Activated naive CD8-positive, alpha-beta T cell treated with anti-CD3 and anti-CD28 coated beads, Interleukin-2, amount 50 U/mL, for 16 hours (primary cell): ENCODE results near the gene GPR179.
"Not testable (repeated sequence)": the region's sequence is repeated elsewhere in the genome, so short reads cannot be mapped to it uniquely, and the experiment has no call there.

Source experiments
- DNase-seq: peaks from one replicate; pipeline ENCODE4 v3.0.0-alpha.2; 2020; ENCODE audit warnings: low read depth, low spot score

Gene GPR179

DNA sequence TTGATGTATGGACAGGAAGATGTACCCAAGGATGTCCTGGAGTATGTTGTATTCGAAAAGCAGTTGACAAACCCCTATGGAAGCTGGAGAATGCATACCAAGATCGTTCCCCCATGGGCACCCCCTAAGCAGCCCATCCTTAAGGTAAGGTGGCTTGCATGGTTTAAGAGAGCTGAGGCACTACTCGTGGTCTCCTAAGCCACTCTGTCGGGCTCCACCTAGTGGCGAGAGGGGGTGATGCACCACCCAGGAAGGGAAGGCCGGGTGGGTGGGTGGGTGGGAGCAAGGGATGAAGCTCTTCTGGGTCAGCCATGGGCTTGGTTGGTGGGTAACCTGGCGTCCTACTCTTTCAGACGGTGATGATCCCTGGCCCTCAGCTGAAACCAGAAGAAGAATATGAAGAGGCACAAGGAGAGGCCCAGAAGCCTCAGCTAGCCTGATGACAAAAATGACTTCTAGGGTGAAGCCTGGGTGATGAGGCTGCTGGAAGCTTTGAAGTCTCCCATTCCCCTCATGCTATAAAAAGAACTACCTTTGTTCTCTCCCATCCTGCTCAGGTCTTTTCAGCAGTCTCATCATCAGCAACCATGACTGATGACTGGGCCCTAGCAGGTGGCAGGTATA, 21.5 kb downstream of the GPR179 start:
- peak; percentile 58 for DNase-seq

DNA sequence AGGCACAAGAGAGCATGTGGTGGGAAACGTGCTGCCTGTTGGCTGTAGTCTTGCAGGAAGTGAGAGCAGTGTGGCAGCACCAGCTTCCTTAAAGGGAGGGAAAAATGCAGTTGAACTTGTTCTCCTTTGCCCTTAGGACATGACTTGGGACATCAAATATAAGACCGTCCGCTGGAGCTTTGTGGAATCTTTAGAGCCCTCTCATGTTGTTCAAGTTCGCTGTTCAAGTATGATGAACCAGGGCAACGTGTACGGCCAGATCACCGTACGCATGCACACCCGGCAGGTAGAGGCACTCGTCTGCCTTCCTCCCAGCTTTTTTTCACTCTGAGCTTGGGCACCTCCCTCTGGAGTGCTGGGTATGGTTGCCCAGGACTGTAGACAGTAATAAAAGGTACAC, 23.3 kb downstream of the GPR179 start:
- no peak for DNase-seq

DNA sequence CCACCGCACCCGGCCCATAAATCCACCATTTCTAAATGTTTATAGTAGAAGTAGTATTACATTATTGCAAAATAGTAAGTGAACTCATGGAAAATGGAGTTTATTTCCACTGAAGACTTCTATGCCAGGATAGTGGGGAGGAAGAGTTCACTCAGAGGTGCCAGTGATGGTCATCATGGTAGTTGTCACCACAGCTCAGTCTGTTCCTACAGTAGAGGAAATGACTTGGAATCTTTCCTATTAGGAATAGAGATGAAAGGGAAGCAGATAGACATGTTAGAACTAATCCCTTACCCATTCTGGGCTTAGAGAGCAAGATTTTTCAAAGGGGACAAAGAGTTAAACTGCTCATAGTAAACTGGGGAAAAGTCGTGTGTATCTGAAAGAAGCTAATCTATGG, 26.7 kb downstream of the GPR179 start:
- DNase-seq: no peak

DNA sequence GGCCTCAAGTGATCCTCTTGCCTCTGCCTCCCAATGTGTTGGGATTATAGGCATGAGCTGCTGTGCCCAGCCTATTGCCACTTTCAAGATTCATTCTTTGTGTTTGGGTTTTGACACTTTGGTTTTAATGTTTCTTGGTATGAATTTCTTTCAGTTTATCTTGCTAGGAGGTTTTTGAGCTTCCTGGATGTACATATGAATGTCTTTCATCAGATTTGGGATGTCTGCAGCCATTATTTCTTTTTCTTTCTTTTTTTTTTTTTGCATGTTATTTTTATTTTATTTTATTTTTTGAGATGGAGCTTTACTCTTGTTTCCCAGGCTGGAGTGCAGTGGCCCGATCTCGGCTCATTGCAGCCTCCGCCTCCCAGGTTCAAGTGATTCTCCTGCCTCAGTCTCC, 28.3 kb downstream of the GPR179 start:
- no peak for DNase-seq

DNA sequence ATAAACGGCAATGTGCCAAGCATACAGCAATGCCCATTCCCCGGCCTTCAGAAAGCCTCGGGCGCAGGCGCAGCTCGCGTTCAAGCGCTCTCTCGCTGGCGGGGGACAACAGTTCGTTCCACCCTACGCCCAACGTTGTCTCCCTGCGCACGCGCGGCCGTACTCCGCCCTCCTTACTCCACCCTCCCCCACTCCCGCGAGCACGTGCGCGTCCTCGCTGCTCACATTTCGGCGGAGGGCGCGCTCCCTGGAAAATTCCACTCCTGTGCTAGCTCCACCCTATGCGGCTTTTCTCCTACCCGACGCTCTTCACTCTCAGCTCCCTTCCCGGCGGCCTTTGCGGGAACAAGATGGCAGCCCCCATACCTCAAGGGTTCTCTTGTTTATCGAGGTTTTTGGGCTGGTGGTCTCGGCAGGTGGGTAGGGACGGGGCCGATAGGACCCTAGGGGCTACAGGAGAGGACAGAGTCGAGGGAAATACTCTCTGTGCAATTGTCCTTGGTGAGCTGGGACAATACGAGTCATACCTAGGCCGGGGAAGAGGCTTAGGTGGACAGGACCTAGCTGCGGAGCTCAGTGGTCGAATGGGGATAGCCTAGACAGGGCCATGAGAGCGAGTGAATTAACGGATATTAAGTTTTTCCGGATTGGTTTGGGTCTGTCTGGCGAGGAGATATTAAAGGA, 46.8 kb downstream of the GPR179 start, which contains the start of gene MRPL45:
Gene MRPL45 (plus strand): TSS at position 335 of the 684 bp plus-strand sequence. CDS start 16 bp downstream, at position 351.
- DNase-seq: peak; percentile 91

DNA sequence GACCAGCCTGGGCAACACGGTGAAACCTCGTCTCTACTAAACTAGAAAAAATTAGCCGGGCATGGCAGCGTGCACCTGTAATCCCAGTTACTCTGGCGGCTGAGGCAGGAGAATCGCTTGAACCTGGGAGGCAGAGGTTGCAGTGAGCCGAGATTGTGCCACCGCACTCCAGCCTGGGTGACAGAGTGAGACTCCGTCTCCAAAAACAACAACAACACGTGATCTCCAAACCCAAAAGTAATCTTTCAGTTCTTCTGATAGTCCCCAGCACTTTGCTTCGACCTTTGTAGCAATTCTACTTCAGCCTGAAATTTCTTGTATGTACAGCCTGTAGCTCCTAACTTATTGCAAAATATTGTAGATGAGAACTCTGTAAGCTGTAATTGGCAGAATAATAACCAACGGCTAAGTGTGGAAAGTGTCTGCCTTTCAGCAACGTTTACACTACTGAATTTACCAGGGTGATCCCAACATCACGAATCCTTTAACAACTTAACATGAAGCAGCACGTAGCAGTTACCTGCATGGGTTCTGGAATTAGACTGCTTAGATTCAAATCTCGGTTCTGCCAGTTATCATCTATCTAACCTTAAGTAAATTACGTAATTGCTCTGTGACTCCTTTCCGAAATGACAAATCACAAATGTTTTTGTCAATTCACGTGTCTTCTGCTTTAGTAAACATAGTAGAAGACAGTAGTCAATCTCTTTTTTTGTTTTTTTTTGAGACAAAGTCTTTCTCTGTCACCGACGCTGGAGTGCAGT, 48.0 kb downstream of the GPR179 start:
- not testable (repeated sequence) for DNase-seq

DNA sequence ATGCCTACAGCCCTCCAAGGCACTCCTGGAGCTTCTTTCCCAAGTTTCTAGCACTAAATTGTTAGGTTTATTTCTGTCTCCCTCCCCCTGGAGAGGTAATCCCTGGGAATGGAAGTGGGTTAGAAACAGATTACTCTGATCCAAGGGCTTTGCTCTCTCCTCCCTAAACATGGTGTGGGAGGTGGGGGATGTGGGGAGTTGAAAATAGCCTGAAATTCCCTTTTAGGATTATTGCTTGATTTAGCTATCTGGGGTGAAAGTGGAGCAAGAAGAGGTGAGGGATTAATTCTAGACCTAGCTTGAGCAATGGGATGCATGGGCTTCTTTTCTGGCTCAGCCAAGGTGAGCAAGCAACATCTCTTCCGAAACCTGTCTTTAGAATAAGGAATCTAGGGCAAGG, 54.0 kb downstream of the GPR179 start:
- DNase-seq: not testable (repeated sequence)

DNA sequence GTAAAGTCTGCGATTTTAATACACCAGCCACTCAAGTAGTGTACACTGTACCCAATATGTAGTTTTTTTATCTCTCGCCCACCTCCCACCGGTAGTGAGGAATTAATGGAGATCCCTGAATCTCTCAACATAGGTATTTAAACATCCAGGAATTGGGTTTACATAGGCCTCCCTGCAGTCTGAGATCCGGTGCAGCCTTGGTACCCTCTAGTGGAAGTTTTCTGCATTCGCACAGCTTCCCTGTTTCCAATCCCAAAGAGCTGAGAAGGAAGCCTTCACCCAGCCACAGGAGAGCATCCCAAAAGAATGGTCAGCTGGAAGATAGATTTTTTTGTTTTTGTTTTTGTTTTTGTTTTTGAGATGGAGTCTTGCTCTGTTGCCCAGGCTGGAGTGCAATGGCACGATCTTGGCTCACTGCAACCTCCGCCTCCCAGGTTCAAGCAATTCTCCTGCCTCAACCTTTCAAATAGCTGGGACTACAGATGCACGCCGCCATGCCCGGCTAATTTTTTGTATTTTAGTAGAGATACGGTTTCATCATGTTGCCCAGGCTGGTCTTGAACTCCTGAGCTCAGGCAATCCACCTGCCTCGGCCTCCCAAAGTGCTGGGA, 55.4 kb downstream of the GPR179 start:
- DNase-seq: not testable (repeated sequence)

DNA sequence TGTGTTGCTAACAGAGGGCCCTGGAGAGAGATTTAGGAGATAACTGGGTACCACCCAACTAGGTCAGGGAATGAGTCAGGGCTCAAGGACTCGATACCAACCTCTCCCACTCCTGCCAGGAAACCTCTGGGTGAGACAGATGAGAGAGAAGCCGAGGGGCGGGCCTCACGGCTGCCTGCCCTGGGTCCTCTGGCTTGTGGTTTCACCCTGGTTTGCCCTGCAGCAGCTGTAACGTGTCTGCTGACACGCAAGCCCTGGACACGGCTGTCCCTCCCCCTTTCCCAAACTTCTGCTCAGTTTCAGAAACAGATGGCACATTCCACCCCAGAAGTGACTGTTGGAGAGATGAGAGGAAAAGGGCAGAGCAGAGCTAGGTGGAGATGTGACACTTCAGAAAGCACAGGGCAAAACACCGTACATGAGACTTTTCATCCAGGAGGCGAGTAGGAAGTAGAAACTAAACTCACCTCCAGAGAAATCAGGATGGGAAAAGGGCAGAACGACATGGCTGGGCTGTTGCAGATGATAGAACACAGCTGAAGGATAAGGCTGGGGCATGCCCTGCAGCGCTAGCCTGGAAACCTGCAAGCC, 57.2 kb downstream of the GPR179 start:
- not testable (repeated sequence) for DNase-seq

DNA sequence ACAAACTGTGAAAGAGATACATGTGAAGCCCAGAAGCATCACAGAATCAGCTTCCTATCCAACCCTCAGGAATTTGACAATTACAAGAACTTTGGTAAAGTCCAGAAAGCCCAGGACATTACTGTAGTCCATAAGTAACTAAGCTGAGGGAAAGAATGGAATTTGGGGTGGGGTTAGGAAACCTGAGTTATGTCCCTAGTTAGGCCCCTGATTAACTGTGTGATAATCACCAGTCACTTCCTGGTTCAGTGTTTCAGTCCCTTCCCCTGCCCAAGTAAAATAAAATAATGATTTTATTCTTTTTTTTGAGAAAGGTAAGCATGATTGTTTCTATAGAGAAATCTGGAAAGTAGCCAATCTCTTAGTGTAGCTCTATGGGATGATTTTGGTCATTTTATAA, 57.8 kb downstream of the GPR179 start:
- not testable (repeated sequence) for DNase-seq
